Mucosa of stomach (tissue), 1 donor: Measurements from ENCODE around the gene NLRC5.
A peak's percentile ranks its signal among the peaks of the same experiment; 100 is the strongest.
"Not testable (repeated sequence)": the region's sequence is repeated elsewhere in the genome, so short reads cannot be mapped to it uniquely, and the experiment has no call there.

ENCODE experiments used
- H3K27me3 ChIP-seq: one replicate; pipeline ENCODE4 v1.7.0; 2013; ENCODE audit warnings: mild to moderate bottlenecking, low read length; ENCODE audit not compliant: control insufficient read depth, insufficient read depth
- H3K36me3 ChIP-seq: one replicate; pipeline ENCODE4 v1.7.0; 2013; ENCODE audit warnings: low read length; ENCODE audit not compliant: control insufficient read depth, insufficient read depth
- H3K4me1 ChIP-seq: one replicate; pipeline ENCODE4 v1.7.0; 2013; ENCODE audit warnings: mild to moderate bottlenecking, low read length; ENCODE audit not compliant: control insufficient read depth, insufficient read depth
- H3K4me3 ChIP-seq: one replicate; pipeline ENCODE4 v1.7.0; 2013; ENCODE audit warnings: low read length
- H3K9ac ChIP-seq: one replicate; pipeline ENCODE4 v1.7.0; 2013; ENCODE audit warnings: mild to moderate bottlenecking, low read length, moderate library complexity
- H3K9me3 ChIP-seq: one replicate; pipeline ENCODE4 v1.7.0; 2013; ENCODE audit warnings: mild to moderate bottlenecking, low read length, moderate library complexity; ENCODE audit not compliant: control insufficient read depth
- donor health status: Pancreatic carcinoma.

Gene NLRC5

GRCh38 chr16:56999409-57000270 lies 10.3 kb downstream of the NLRC5 start:
- Histone ChIP-seq H3K9ac (peak overlapping the region; percentile 38), H3K4me1 (peaks cover 14% of the 10 kb centered on the region), H3K9me3 (no peaks in the 10 kb centered on the region), H3K4me3 (no peak overlapping the region), H3K36me3 (no peaks in the 10 kb centered on the region), H3K27me3 (no peaks in the 10 kb centered on the region)

- H3K9me3 ChIP-seq: no peaks in the 10 kb centered on the region
- no peaks in the 10 kb centered on the region for H3K36me3 ChIP-seq
- peak overlapping the region; percentile 38 for H3K9ac ChIP-seq
- H3K27me3 ChIP-seq: no peaks in the 10 kb centered on the region
- peaks cover 14% of the 10 kb centered on the region for H3K4me1 ChIP-seq
- H3K4me3 ChIP-seq: no peak overlapping the region
Measured at GRCh38 chr16:57000271-57001025, 11.1 kb downstream of the NLRC5 start.

DNA sequence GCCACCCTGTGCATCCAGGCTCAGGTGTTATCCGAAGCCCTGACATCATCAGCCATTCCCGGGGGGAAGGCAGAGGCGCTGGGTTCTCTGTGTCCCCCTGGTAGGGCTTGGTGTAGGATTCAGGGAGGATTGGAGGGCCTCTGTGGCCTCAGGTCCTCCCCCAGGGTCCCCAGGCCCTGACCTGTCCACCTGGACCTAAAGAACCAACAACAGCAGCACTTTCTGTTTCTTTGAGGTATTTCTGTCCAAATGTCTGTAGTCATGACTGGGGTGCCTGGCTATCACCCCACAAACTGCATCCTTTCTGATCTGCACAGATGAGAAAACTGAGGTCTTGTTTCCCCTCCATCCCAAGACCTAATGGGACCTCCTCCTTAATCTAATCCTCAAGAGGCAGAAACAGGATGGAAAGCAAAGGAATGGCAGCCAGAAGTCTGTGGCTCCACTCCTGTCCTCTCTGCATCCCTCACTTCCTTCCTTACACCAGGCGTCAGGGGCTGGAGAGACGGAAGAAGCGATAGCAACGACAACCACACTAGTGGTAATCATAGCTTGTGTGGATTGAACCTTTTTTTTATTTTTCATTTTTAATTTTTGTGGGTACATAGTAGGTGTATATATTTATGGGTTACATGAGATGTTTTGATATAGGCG lies 11.8 kb downstream of the NLRC5 start:
- H3K9me3 ChIP-seq: no peaks in the 10 kb centered on the region
- H3K27me3 ChIP-seq: no peaks in the 10 kb centered on the region
- no peak overlapping the region for H3K4me3 ChIP-seq
- H3K36me3 ChIP-seq: no peaks in the 10 kb centered on the region
- no peak overlapping the region for H3K9ac ChIP-seq
- peaks cover 14% of the 10 kb centered on the region for H3K4me1 ChIP-seq

GRCh38 chr16:57003439-57004386 lies 14.4 kb downstream of the NLRC5 start:
- Histone ChIP-seq H3K9ac (no peak overlapping the region), H3K27me3 (no peaks in the 10 kb centered on the region), H3K9me3 (no peaks in the 10 kb centered on the region), H3K36me3 (no peaks in the 10 kb centered on the region), H3K4me3 (no peak overlapping the region), H3K4me1 (peaks cover 14% of the 10 kb centered on the region)

GRCh38 chr16:57004387-57005250 lies 15.3 kb downstream of the NLRC5 start:
- H3K9ac ChIP-seq: no peak overlapping the region
- H3K27me3 ChIP-seq: no peaks in the 10 kb centered on the region
- no peaks in the 10 kb centered on the region for H3K36me3 ChIP-seq
- peaks cover 9% of the 10 kb centered on the region for H3K4me1 ChIP-seq
- no peak overlapping the region for H3K4me3 ChIP-seq
- no peaks in the 10 kb centered on the region for H3K9me3 ChIP-seq

- H3K27me3 ChIP-seq, H3K9me3 ChIP-seq, H3K4me3 ChIP-seq, H3K9ac ChIP-seq, H3K4me1 ChIP-seq, H3K36me3 ChIP-seq: not testable (repeated sequence)
Measured at GRCh38 chr16:57005597-57005996, 16.2 kb downstream of the NLRC5 start.

DNA sequence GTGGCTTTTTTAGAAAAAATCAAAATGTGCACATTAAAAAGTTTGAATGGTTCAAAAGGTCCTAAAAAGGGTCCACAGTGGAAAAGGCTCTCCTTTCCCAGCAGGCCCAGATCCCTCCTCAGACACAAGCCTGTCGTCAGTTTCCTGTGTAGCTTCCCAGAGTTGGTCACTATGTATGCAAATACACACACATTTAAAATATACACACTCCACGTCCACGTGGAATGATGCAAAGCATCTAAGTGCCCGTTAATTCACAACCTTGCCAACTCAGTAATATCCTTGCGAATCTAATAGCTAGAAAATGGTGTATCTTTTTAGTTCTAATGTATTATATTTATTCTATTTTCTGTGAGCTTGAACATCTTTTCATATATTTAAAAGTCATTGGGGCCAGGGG lies 17.7 kb downstream of the NLRC5 start:
- no peak overlapping the region for H3K9ac ChIP-seq

DNA sequence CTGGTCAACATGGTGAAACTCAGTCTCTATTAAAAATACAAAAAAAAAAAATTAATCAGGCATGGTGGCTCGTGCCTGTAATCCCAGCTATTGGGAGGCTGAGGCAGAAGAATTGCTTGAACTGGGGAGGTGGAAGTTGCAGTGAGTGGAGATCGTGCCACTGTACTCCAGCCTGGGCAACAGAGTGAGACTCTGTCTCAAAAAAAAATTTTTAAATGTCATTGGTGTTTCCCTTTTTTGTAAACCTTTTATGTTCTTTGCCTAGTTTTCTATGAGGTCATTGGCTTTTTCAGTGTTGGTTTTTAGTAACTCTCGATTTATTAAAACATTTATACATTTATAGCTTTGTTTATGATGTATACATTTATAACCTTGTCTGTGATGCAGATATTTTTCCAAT lies 18.2 kb downstream of the NLRC5 start:
- H3K4me1 ChIP-seq: no peaks in the 10 kb centered on the region
- H3K9ac ChIP-seq: no peak overlapping the region
- no peaks in the 10 kb centered on the region for H3K36me3 ChIP-seq
- no peaks in the 10 kb centered on the region for H3K27me3 ChIP-seq
- H3K9me3 ChIP-seq: no peaks in the 10 kb centered on the region
- H3K4me3 ChIP-seq: no peak overlapping the region

More for the DNA sequence above, 17.7 kb downstream of the NLRC5 start:
- Histone ChIP-seq H3K36me3 (no peaks in the 10 kb centered on the region), H3K9me3 (no peaks in the 10 kb centered on the region), H3K27me3 (no peaks in the 10 kb centered on the region), H3K4me1 (no peaks in the 10 kb centered on the region), H3K4me3 (no peak overlapping the region)

DNA sequence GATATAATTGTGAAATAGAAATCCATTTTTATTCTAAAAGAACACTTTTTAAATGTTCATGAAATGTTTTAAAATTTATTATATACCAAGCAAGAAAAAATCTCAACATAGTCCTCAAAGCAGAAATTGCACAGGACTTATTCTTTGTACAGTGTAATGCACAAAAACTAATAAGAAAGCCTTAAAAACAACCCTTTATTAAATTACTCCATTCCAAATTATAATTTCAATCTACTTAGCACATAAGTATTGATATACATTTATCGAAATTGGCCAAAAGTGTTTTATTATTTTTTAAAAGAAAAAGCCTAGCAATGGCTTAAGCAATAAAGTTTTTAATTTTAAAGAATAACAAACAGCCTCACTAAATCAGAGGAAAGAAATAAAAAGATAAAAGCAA lies 19.1 kb downstream of the NLRC5 start:
- Histone ChIP-seq H3K4me3 (no peak overlapping the region), H3K36me3 (no peaks in the 10 kb centered on the region), H3K27me3 (no peaks in the 10 kb centered on the region), H3K9me3 (no peaks in the 10 kb centered on the region), H3K9ac (no peak overlapping the region), H3K4me1 (no peaks in the 10 kb centered on the region)

GRCh38 chr16:57009643-57010170 lies 20.4 kb downstream of the NLRC5 start:
- Histone ChIP-seq H3K27me3 (no peaks in the 10 kb centered on the region), H3K9me3 (no peaks in the 10 kb centered on the region), H3K36me3 (no peaks in the 10 kb centered on the region), H3K4me3 (no peak overlapping the region), H3K9ac (no peak overlapping the region), H3K4me1 (no peaks in the 10 kb centered on the region)
